GM21360 (cell line): ENCODE measurements around the gene PEX5L.
A peak's percentile ranks its signal among the peaks of the same experiment; 100 is the strongest.

ENCODE experiments used
- ATAC-seq: cut with Tn5 transposase; IDR thresholded peaks from one replicate; pipeline ENCODE4 v1.9.1; 2021; ENCODE audit warnings: mild to moderate bottlenecking, moderate library complexity; ENCODE audit not compliant: unreplicated experiment

PEX5L gene, protein sequence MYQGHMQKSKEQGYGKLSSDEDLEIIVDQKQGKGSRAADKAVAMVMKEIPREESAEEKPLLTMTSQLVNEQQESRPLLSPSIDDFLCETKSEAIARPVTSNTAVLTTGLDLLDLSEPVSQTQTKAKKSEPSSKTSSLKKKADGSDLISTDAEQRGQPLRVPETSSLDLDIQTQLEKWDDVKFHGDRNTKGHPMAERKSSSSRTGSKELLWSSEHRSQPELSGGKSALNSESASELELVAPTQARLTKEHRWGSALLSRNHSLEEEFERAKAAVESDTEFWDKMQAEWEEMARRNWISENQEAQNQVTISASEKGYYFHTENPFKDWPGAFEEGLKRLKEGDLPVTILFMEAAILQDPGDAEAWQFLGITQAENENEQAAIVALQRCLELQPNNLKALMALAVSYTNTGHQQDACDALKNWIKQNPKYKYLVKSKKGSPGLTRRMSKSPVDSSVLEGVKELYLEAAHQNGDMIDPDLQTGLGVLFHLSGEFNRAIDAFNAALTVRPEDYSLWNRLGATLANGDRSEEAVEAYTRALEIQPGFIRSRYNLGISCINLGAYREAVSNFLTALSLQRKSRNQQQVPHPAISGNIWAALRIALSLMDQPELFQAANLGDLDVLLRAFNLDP

DNA sequence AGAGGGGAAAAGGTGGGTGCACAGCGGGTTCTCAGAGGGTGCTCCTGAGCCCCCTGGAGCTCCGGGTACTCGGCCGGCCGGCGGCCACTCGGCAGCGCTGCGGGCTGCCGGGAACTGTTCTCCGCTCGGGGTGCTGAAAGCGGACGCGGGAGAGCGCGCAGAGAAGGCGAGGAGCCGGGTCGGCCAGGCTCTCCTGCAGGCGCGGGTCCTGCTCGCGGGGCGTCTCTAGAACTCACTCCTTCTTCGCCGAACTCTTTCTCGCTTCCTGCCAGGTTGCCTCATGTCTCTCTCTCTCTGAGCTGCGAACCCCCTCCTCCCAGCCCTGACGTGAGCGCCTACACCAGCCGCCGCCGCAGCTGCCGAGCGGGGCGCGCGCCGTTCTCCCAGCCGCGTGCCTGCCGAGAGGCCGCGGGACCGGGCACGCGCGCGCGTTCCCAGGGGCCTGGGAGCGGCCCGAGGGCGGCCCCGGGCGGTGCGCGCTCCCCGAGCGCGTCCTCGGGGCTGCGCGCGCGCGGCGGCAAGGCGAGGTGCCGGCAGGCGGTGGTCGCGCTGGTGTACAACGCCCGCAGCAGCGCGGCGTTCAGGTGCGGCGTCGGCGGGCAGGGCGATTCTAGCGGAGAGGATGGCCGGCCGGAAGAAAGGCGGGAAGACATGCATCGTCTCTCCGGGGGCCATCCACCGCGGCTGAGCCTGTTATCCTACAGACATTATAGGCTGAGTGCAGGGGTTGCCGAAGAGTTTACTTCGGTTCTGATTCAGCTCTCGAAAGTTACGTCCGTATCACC lies at the start of gene PEX5L:
Gene PEX5L, minus strand, starts transcription at position 267 of the 785 bp plus-strand sequence. CDS start 338 bp downstream, outside the sequence.
- ATAC-seq, result peak; percentile 68

DNA sequence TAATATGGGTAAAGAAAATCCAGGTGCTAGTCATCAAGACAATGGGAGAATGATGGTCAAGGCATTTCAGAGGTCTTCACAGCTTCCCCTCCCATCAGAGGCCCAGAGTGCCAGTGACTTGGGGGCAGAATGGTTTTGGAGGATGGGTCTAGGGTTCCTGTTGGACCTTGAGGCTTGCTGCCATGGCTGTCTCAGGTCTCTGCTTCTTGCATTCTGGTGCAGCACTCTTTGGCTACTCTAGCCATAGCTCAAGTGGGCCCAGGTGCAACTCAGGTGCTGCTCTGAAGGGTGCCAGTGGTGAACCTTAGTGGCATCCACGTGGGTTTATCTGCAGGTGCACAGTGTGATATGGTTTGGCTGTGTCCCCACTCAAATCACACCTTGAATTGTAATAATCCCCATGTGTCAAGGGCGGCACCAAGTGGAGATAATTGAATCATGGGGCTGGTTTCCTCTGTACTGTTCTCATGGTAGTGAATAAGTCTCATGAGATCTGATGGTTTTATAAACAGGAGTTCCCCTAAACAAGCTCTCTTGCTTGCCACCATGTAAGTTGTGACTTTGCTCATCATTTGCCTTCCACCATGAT lies 48.5 kb upstream of the PEX5L start:
- ATAC-seq, result no peak

DNA sequence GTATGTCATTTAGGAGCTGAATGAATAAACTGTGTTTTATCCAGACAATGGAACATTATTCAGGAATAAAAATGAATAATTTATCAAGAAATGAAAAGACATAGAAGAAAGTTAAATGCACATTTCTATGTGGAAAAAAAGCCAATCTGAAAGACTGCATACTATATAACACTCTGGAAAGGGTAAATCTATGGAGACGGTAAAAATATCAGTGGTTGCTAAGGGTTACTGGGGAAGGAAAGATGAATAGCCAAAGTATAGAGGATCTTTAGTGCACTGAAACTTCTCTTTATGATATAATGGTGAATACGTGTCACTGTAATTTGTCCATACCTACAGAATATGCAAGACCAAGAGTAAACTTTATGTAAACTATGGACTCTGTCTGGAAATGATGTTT lies 46.0 kb upstream of the PEX5L start:
- no peak for ATAC-seq

DNA sequence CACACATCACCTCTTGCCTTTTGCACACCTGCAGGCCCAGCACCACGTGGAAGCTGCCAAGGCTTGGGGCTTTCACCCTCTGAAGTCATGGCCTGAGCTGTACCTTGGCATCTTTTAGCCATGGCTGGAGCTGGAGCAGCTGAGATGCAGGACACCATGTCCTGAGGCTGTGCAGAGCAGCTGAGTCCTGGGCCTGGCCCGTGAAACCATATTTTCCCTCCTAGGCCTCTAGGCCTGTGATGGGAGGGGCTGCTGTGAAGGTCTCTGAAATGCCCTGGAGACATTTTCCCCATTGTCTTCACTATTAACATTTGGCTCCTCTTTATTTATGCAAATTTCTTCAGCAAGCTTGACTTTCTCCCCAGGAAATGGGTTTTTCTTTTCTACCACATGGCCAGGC lies 41.9 kb upstream of the PEX5L start:
- ATAC-seq, result no peak

DNA sequence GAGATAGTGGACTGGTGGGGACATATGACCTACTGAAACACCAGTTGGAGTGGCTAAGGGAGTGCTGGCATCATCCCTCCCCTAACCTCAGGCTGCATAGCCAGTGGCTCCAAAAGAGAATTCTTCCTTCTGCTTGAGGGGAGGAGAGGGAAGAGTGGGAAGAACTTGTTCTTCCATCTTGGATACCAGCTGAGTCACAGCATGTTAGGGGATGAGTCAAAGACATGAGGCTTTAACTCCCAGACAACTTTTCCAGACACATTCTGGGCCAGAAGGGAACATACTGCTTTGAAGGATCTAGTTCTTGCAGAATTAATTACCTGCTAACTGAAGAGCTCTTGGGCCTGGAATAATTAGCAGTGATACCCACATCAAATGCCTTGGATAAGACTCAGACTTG lies 36.8 kb upstream of the PEX5L start:
- no peak for ATAC-seq

DNA sequence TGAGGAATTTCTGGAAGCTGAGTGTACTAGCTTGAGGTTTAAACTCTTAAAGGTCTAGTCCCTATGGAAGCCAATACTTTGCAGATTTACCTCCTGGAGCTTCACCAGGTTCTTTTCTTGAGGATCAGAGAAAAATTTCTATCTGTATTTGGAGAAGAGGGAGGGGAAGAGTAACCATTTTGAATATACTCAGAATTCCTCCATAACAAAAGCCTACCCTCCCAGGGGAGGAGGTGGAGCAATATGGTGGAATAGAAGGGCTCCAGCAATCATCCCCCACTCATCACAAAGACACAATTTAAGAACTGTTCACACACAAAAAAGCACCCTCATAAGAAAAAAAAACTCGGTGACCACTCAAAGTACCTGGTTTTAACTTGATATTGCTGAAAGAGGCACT lies 36.0 kb upstream of the PEX5L start:
- ATAC-seq, result no peak

DNA sequence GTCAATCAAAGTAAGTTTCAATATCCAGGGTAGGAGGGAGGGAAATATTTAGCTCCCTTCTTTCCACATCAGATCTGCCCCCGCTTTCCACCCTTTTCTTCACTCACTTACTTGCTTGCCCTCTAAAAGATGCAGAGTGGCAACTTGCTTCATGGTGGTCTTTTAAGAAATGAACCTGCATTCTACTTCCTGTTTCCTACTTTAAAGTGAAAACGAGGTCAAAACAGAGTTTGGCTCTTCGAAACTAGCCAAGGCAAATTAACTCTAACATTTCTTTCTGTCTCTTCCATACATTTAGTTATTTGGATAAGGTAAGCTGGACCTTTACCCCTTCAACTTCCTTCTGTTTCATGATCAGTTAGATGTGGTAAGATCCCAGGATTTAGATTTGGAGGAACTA lies 34.2 kb upstream of the PEX5L start:
- ATAC-seq, result no peak

DNA sequence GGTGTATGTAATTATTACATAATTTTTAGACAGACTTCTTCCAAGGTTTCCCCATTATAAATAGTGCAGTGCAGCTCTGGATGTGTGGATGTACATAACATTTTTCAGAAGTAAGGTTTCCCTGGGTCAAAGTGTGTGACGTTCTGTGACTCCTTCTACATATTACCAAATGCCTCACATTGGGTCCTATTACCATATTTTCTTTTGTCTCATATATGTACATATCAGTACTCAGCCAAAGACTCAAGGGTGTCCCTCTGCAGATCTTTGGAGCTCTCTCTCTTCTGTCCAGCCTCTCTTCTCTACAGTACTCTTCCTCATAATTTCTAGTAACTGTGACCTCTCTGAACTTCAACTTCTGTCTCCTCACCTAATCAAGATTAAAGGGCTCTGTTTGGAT lies 31.3 kb upstream of the PEX5L start:
- no peak for ATAC-seq

DNA sequence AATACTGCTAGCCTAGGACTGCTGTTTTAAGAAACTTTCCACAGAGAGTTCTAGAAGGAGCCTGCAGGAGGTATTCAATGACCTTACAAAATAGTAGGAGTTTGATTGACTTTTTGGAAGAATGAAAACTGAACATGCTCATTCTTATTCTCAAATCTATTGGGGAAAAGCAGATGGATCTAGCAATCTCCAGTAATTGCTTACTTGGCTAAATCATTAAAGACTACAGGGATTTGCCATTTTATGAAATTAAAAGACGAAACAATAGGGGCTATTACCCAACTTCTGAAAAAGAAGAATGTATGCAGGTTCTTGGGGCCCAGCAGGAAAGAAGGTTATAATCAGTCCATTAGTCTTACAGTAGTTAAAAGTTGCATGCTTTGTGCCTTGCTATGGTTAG lies 29.9 kb upstream of the PEX5L start:
- no peak for ATAC-seq

DNA sequence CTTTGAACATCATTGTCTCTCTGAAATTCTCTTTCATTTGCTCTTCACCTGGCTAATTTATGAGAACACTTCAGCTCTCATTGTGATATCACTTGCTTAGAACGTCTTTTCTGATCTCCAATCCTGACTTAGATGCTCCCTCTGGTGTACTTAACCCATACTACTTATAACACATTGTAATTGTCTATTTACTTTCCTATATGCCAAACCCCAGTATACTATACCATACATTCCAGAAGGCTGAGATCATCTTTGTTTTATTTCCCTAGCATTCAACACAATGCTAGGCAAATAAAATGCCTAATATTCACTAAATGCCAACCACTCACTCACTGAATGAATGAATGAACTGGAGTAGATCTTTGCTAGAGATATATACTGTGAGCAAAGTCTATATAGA lies 27.0 kb upstream of the PEX5L start:
- no peak for ATAC-seq

DNA sequence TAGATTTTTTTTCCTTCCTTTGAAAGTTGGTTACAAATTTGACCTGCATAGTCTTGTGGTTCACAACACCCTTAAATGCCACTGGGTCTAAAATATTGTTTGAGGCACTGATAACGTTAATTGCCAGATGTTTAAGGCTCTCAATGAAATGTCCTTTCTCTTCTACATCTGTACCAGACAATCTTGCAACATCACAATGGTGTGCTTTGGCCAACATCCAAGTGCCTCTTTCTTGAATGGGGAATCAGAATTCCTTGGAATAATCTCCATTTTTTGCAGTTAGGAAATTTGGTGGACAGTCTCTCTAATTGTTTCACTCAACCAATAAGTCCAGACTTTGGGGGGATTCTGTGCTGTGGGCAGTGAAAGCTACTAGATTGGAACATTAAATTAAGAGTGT lies 26.0 kb upstream of the PEX5L start:
- no peak for ATAC-seq

DNA sequence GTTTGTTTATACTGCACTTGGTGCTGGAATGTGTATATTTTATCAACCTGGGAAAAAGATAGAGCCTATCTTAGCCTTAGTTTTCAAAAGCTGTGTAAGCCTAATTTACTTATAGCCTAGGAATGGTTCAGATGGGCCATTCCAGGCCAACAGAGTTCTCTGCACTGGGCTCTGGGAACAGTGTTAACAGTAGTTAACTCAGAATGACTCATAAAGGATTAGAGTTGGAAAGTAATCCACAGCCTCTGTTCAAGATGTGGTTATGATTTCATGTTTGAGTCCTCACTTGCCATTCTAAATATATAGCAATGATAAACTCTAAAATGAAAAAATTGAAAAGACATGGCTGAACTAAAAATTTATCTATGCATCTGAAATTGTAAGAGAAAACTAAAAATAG lies 22.6 kb upstream of the PEX5L start:
- no peak for ATAC-seq

DNA sequence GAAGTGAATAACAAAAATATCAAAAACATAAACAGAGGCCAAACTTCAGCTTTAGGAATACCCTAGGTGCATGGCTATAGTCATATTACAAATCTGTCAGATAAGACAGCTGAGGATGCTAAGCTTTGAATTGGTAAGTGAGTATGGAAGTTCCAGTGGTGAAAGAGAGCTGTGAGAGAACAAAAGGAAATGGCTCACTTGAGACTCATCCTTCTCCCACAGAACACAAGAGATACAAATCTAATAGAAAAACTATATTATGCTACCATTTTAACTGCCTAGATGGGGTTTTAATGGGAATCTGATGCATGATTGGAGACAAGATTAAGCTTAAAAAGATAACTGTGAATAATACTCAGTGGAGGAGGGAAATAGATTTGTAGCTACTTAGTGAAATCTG lies 21.5 kb upstream of the PEX5L start:
- ATAC-seq, result no peak

DNA sequence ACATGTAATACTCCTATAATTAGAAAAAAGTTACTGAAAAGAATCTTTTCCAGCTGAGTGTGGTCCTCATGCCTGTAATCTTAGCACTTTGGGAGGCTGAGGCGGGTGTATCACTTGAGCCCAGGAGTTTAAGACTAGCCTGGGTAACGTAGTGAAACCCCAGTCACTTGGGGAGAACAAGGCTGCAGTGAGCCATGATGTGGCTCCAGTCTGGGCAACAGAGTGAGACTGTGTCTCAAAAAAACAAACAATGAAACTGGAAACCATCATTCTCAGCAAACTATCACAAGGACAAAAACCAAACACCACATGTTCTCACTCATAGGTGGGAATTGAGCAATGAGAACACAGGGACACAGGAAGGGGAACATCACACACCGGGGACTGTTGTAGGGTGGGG lies 18.9 kb upstream of the PEX5L start:
- peak; percentile 47 for ATAC-seq

DNA sequence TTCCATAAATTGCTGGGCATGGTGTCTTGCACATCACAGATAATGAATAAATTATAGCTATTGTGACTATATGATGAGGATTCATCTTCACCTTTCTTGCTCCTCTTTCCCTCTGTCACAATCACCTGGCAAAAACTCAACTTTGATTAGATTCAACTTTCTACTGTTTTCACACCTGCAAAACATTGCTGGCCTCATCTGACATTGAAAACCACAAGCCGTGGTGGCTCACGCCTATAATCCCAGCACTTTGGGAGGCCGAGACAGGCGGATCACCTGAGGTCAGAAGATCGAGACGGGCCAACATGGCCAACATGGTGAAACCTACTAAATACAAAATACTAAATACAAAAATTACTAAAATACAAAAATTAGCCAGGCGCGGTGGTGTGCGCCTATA lies 12.7 kb upstream of the PEX5L start:
- no peak for ATAC-seq

DNA sequence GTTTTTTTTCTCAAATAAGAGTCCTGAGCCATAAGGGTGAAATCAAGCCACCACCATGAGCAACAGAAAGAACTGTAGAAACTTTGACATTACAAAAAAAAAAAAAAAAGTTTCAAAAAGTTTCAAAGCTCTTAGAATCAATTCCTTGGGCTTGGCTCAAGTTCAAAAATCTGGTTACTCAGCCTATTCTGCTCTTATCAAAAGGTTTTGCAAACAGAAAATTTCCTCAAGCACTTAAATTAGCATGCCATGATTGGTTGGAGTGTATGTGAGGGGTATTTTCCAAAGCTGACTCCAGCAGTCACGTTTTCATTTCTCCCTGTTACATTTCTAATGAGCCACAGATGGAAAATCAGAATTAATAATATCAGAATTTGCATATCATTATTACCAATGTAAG lies 12.1 kb upstream of the PEX5L start:
- ATAC-seq, result no peak

DNA sequence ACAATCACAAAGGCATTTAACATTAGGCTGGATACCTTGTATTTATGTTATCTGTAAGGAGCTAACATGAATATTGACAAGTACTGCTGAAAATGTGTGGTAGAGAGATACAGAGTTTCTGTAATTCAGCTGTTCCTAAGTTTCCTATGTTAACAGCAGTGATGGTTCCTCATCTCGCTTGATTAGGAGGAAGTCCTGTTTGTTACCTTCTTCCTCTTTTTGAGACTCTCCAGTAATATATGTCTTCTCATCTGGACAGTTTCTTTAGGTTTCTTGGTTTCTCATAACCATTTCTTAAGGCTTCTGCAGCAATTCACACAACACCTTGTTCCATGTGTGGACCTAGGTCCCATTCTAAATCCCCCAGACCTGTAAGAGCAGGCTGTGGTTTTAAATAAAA lies 11.4 kb upstream of the PEX5L start:
- peak; percentile 94 for ATAC-seq

DNA sequence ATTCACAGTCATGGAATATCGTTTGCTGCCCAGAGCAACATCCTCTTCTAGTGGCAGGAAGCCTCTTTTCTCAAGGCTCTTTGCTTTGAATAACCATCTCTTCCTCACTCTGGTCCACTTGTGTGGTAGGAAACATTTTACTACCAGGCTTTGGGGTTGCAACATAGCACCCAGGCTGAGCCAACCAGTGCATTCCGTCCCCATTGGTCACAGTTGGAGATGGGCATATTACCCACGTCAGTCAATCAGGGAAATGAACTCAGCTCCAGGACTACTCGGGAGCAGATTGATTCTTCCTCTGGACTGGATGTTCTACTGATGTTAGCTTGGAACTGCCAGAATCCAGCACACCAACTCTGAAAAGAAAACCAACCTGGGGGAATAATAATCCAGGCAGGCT lies 4.2 kb upstream of the PEX5L start:
- ATAC-seq, result no peak

DNA sequence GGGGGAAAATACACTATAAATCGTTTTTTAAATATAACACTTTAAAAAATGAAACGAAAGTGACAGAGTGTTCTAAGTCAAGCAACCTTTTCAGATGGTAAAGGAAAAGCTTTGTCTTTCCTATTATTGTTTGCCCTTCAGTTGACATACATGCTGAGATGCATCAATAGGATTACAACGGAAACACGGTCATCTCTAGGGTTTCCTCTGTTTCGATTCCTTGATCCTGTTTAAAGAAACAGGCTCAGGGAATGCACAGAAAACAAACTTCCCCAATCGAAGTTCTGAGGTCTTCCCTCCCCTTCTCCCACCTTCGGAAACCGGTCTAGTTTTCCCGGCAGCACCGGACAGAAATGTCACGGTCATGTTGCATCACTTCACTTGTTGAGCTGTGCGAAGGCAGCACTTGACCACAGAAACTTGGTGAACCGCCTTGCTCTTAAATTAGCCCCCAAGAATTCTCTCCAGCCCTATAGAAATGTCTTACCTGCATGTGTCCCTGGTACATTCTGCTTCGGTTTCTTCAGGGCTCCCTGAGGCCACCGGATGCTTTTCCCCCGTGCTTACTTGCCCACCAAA lies 556 bp downstream of the PEX5L start:
- ATAC-seq, result peak; percentile 40

DNA sequence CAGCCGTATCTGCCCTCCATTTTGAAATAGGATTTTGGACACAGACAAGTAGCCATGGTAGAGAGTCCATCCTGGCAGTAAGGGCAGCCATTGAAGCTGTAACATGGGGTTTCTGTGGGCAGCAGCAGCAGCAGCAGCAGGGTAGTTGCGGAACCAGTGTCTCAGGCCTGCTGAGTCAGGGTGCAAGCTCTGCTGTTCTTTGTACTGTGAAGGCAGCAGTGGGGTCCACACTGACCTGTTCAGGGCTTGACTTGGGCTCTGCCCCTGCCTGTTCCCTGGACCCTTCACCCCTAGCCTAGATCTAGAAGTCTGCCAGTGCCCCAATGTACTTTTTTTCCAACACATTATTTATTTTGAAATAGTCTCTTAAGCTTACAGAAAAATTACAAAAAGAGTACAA lies 9.7 kb downstream of the PEX5L start:
- no peak for ATAC-seq

DNA sequence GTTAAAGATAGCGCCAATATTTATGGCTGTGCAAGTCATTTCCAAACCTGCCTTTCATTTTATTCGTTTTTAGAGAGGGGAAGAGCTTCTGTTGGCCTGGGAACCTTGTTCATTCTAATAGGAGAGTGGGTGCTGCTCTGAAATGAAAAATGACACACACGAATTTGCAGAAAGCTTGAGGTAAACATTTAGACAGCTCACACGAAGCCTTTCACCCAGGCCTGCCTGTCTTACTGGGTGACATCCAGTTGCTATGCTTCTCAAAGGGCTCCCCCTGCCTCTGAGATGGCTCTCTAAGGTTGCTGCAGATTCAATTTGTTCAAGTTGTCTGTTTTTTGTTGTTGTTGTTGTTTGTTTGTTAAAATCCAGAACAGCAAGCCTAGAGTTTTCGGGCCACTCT lies 18.2 kb downstream of the PEX5L start:
- ATAC-seq, result no peak
